Heart left ventricle (tissue), 16 donors: ENCODE data around the gene MPZL3. TPM values are rescaled to one million over a fixed set of nuclear protein-coding genes. Genes with fewer than 3 reads are reported as not detected.

Source experiments
- ATAC-seq, 4 donors: fragments of 200-7000 bp; cut with Tn5 transposase; one replicate each; pipeline ENCODE4 v1.9.1; 2020 to 2022; ENCODE audit warnings: moderate library complexity in 4 of 4, mild to moderate bottlenecking in 3 of 4, moderate number of reproducible peaks in 1 of 4
- DNase-seq, 5 donors: peaks; one replicate each; pipeline ENCODE4 v3.0.0-alpha.2; 2020
- H3K27ac ChIP-seq, 12 donors: fragments of 200-600 bp; sonication (generic) in 4 of 12; one replicate each; pipeline versions ENCODE4 v1.5.0 to v1.8.0; 2016 to 2022; ENCODE audit warnings: mild to moderate bottlenecking in 2 of 12
- H3K27me3 ChIP-seq, 9 donors: fragments of 200-600 bp; sonication (generic) in 2 of 9; one replicate each; pipeline versions ENCODE4 v1.5.1 to v1.8.0; 2016 to 2022; ENCODE audit warnings: mild to moderate bottlenecking in 3 of 9
- H3K36me3 ChIP-seq, 9 donors: fragments of 200-600 bp; sonication (generic) in 2 of 9; one replicate each; pipeline versions ENCODE4 v1.5.0 to v1.8.0; 2018 to 2022; ENCODE audit warnings: mild to moderate bottlenecking in 2 of 9
- H3K4me1 ChIP-seq, 12 donors: fragments of 200-600 bp; sonication (generic) in 4 of 12; one replicate each; pipeline versions ENCODE4 v1.5.0 to v1.8.0; 2016 to 2022; ENCODE audit warnings: mild to moderate bottlenecking in 3 of 12
- H3K4me3 ChIP-seq, 12 donors: fragments of 200-600 bp; sonication (generic) in 4 of 12; one replicate each; pipeline versions ENCODE4 v1.5.0 to v1.8.0; 2017 to 2022; ENCODE audit warnings: mild to moderate bottlenecking in 9 of 12, moderate library complexity in 4 of 12
- H3K9me3 ChIP-seq, 12 donors: fragments of 200-600 bp; sonication (generic) in 4 of 12; one replicate each; pipeline versions ENCODE4 v1.5.0 to v1.8.0; 2016 to 2022; ENCODE audit warnings: mild to moderate bottlenecking in 1 of 12
- CTCF ChIP-seq, 12 donors: fragments of 200-600 bp; sonication (generic) in 4 of 12; IDR thresholded peaks; one replicate each; pipeline versions ENCODE4 v1.5.0 to v1.8.0; 2018 to 2022; ENCODE audit warnings: antibody characterized with exemption in 12 of 12, mild to moderate bottlenecking in 5 of 12
- POLR2A ChIP-seq, 2 donors: fragments of 450-650 bp; IDR thresholded peaks; one replicate each; pipeline ENCODE4 v1.6.1; 2017; ENCODE audit warnings: antibody characterized with exemption in 2 of 2, mild to moderate bottlenecking in 2 of 2, moderate library complexity in 2 of 2
- WGBS, 4 donors: extraction: QIAGEN DNeasy Blood & Tissue Kit in 2 of 4; methylation state at CpG; one replicate each; pipeline versions ENCODE4 v1.1.5 to v1.1.7; 2013 to 2018; 5-methylcytosine and 5-hydroxymethylcytosine counted together
- intact Hi-C, 10 donors: fragments of 100-400 bp; cut with DNase I; formaldehyde crosslinking; loops; one replicate each; pipeline versions ENCODE4 v1.11.1 to v1.14.2; 2022
- polyA plus RNA-seq, 2 donors: library from polyadenylated mRNA; stranded (reverse); fragments of 200-250 nt; gene quantifications; one replicate each; pipeline ENCODE4 v1.2.3, GENCODE V29; 2013
- total RNA-seq, 9 donors: library from RNA; depleted of rRNA in 2 of 9; stranded (reverse); fragments of >200 nt in 2 of 9; fragmentation: NEBNext Ultra II Directional in 3 of 9; extraction: Animal tissue kit (Norgen Biotek cat#: 25700) in 3 of 9; gene quantifications; one replicate each; pipeline versions ENCODE4 v1.1.0 to v1.2.4, GENCODE V29; 2016 to 2023
- donor health status: ischemic (EF 13 %, LVEDD 7.1; RV severe dilation, severe dysfunction).
- donor health status: healthy with polysubstance abuse.
- donor health status: DM: no; HTN: yes; CAD: no.
- donor health status: DM: no; HTN: no; CAD: no.
- donor health status: ischemic (EF 25% LVEDD 6.9; RV normal size, moderate dysfunction).
- donor health status: ischemic (EF 25% LVEDD 5.7; RV mildly dilated, moderate dysfunction).
- donor health status: healthy.
- donor health status: DM: yes; HTN: yes; CAD: no.
- donor health status: ischemic (EF 35%, LVEDD 5.7; RV mildly dilated, moderate dysfunction).
- donor health status: nonischemic (EF 11% LVEDD 7.7; RV severe dilation, severe dysfunction).
- donor health status: DM: yes; HTN: yes; CAD: no.
- donor health status: PGD.
- donor health status: ischemic (EF 29% LVEDD 5.4; RV normal size, mild dysfunction).
- donor health status: nonischemic (EF 23%, LVEDD 6.1; RV moderate dilation, normal function).

MPZL3 gene
- total and polyA plus RNA-seq, 11 donors = 1.3 to 6.2 (median 3.3) TPM

- intact Hi-C loops = loop anchor here in 7 of 10 donors (5.0 kb wide), 2 partner anchors 57 to 192 kb away; no protein-coding TSS in a partner anchor
- no peak overlapping the region for H3K27ac ChIP-seq
- H3K36me3 ChIP-seq = no peaks in the 10 kb centered on the region
- WGBS, 4 donors = 53 to 75% (median 66%) methylated on average over 5 of the region's 5 CpGs
- no peak for ATAC-seq
- H3K9me3 ChIP-seq = no peaks in the 10 kb centered on the region
- DNase-seq = no peak
- H3K4me3 ChIP-seq = no peak overlapping the region
- H3K27me3 ChIP-seq = no peaks in the 10 kb centered on the region
- no peaks in the 10 kb centered on the region for H3K4me1 ChIP-seq
- TF ChIP-seq POLR2A (IDR thresholded peaks at IDR 0.05) (no peak), CTCF (IDR thresholded peaks at IDR 0.05) (no peak)
Measured at GRCh38 chr11:118295199-118295598, 43.0 kb upstream of the MPZL3 start.

GRCh38 chr11:118294053-118294452 lies 41.9 kb upstream of the MPZL3 start:
- no peak overlapping the region for H3K27ac ChIP-seq
- no peak for TF ChIP-seq POLR2A (IDR thresholded peaks at IDR 0.05)
- TF ChIP-seq CTCF (IDR thresholded peaks at IDR 0.05) = no peak
- ATAC-seq (no peak), DNase-seq (no peak)
- WGBS, 4 donors = 86 to 94% (median 87%) methylated on average over 2 of the region's 2 CpGs
- H3K9me3 ChIP-seq = no peaks in the 10 kb centered on the region
- intact Hi-C loops = loop anchor here in 6 of 10 donors (5.0 kb wide), 3 partner anchors 97 to 147 kb away; partner anchors contain the start of gene SCN4B (in 1 of the 6)
- no peaks in the 10 kb centered on the region for H3K4me1 ChIP-seq
- no peak overlapping the region for H3K4me3 ChIP-seq
- no peaks in the 10 kb centered on the region for H3K27me3 ChIP-seq
- no peaks in the 10 kb centered on the region for H3K36me3 ChIP-seq

GRCh38 chr11:118291477-118292135 lies 39.4 kb upstream of the MPZL3 start:
- H3K27me3 ChIP-seq = no peaks in the 10 kb centered on the region
- peak overlapping the region in 1 of 12 donors; percentile 9 for H3K4me3 ChIP-seq
- TF ChIP-seq CTCF (IDR thresholded peaks at IDR 0.05) (no peak), POLR2A (IDR thresholded peaks at IDR 0.05) (no peak)
- H3K36me3 ChIP-seq = no peaks in the 10 kb centered on the region
- H3K4me1 ChIP-seq = no peaks in the 10 kb centered on the region
- H3K27ac ChIP-seq = peak overlapping the region in 1 of 12 donors; percentile 10
- no peak for DNase-seq
- WGBS, 4 donors = 78 to 83% (median 79%) methylated on average over 9 of the region's 9 CpGs
- intact Hi-C loops = loop anchor here (1.0 to 5.0 kb wide), 8 partner anchors 93 to 147 kb away; partner anchors contain the start of gene SCN4B (in 1 of the 10)
- ATAC-seq = peak in 1 of 4 donors; percentile 33
- H3K9me3 ChIP-seq = no peaks in the 10 kb centered on the region

GRCh38 chr11:118290923-118291322 lies 38.8 kb upstream of the MPZL3 start:
- H3K27me3 ChIP-seq = no peaks in the 10 kb centered on the region
- 18 to 27% (median 22%) methylated on average over 9 of the region's 9 CpGs for WGBS, 4 donors
- DNase-seq = peak in 1 of 5 donors; percentile 23
- H3K4me3 ChIP-seq = peak overlapping the region in 1 of 12 donors; percentile 9
- H3K27ac ChIP-seq = peak overlapping the region in 1 of 12 donors; percentile 10
- H3K9me3 ChIP-seq = no peaks in the 10 kb centered on the region
- intact Hi-C loops = loop anchor here (1.0 to 5.0 kb wide), 8 partner anchors 92 to 146 kb away; partner anchors contain the start of gene SCN4B (in 1 of the 10)
- peak; percentile 67 to 88 (median 82) for ATAC-seq
- H3K4me1 ChIP-seq = no peaks in the 10 kb centered on the region
- TF ChIP-seq POLR2A (IDR thresholded peaks at IDR 0.05) = no peak
- peak in 11 of 12 donors; percentile 18 to 61 (median 44) for TF ChIP-seq CTCF (IDR thresholded peaks at IDR 0.05)
- no peaks in the 10 kb centered on the region for H3K36me3 ChIP-seq
